IMR-90 (cell line): ENCODE data around the gene CD9. TPM values are rescaled to one million over a fixed set of nuclear protein-coding genes. Genes with fewer than 3 reads are reported as not detected.

Experiments used
- ATAC-seq: fragments of 200-7000 bp; cut with Tn5 transposase; 2 replicates; pipeline ENCODE4 v1.9.1; 2020; ENCODE audit warnings: low read depth, mild to moderate bottlenecking, moderate library complexity
- BruUV-seq: library from RNA; stranded (reverse); fragments of 400-500 nt; replicated peaks from 2 replicates; lab custom pipeline; 2021; lab: Mats Ljungman, UMichigan
- CTCF ChIA-PET: fragments of 300-600 bp; formaldehyde crosslinking; extraction: SDS; loops from one replicate; lab custom pipeline; 2021; ENCODE audit warnings: antibody characterized with exemption; lab: Yijun Ruan, JAX
- POLR2A ChIA-PET: fragments of 300-600 bp; sonication (Branson Sonifier 250); formaldehyde crosslinking; loops from one replicate; lab custom pipeline; 2022; ENCODE audit warnings: antibody characterized with exemption; ENCODE audit not compliant: unreplicated experiment; lab: Charles Lee
- DNase-seq: peaks from one replicate; pipeline ENCODE4 v3.0.0; 2013
- H2AFZ ChIP-seq: replicated peaks from 2 replicates; pipeline ENCODE3; 2013; ENCODE audit warnings: low read length, mild to moderate bottlenecking; ENCODE audit not compliant: poor library complexity
- H2AK5ac ChIP-seq: 2 replicates; pipeline ENCODE4 v1.6.1; 2013; ENCODE audit warnings: low read depth, low read length, inconsistent platforms
- H2AK9ac ChIP-seq: replicated peaks from 2 replicates; pipeline ENCODE3; 2013; ENCODE audit warnings: mild to moderate bottlenecking, low read depth, low read length, moderate library complexity; ENCODE audit not compliant: poor library complexity
- H2BK120ac ChIP-seq: 2 replicates; pipeline ENCODE4 v1.6.1; 2013; ENCODE audit warnings: low read depth, low read length, inconsistent platforms
- H2BK15ac ChIP-seq: 3 replicates; pipeline ENCODE4 v1.6.1; 2013; ENCODE audit warnings: low read depth, low read length, inconsistent platforms
- H2BK20ac ChIP-seq: 2 replicates; pipeline ENCODE4 v1.6.1; 2013; ENCODE audit warnings: low read depth, mild to moderate bottlenecking, inconsistent platforms, low read length, moderate library complexity
- H2BK5ac ChIP-seq: 2 replicates; pipeline ENCODE4 v1.6.1; 2013; ENCODE audit warnings: mild to moderate bottlenecking, low read depth, low read length, inconsistent platforms; ENCODE audit not compliant: poor library complexity, severe bottlenecking
- H3K14ac ChIP-seq: replicated peaks from 2 replicates; pipeline ENCODE4 v1.6.1; 2013; ENCODE audit warnings: low read depth, low read length, inconsistent platforms
- H3K18ac ChIP-seq: 2 replicates; pipeline ENCODE4 v1.6.1; 2013; ENCODE audit warnings: low read depth, low read length, control low read depth
- H3K23ac ChIP-seq: 2 replicates; pipeline ENCODE4 v1.6.1; 2013; ENCODE audit warnings: low read depth, low read length, inconsistent platforms
- H3K27ac ChIP-seq: 2 replicates; pipeline ENCODE4 v1.5.1; 2013; ENCODE audit warnings: mild to moderate bottlenecking, control low read depth, low read length; ENCODE audit not compliant: insufficient read depth
- H3K27me3 ChIP-seq: 2 replicates; pipeline ENCODE4 v1.6.1; 2013; ENCODE audit warnings: low read length; ENCODE audit not compliant: control insufficient read depth, insufficient read depth
- H3K36me3 ChIP-seq: 2 replicates; pipeline ENCODE4 v1.6.1; 2013; ENCODE audit warnings: low read length, mixed read lengths; ENCODE audit not compliant: control insufficient read depth, insufficient read depth
- H3K4ac ChIP-seq: 2 replicates; pipeline ENCODE4 v1.6.1; 2013; ENCODE audit warnings: low read depth, low read length, inconsistent platforms
- H3K4me1 ChIP-seq: 2 replicates; pipeline ENCODE4 v1.6.1; 2013; ENCODE audit warnings: low read length, mixed read lengths; ENCODE audit not compliant: control insufficient read depth, insufficient read depth
- H3K4me2 ChIP-seq: 2 replicates; pipeline ENCODE4 v1.6.1; 2013; ENCODE audit warnings: low read depth, mild to moderate bottlenecking, control low read depth, low read length, moderate library complexity
- H3K4me3 ChIP-seq: 2 replicates; pipeline ENCODE4 v1.5.1; 2013; ENCODE audit warnings: low read depth, mild to moderate bottlenecking, control low read depth, low read length, moderate library complexity; ENCODE audit not compliant: insufficient read depth
- H3K56ac ChIP-seq: 2 replicates; pipeline ENCODE4 v1.6.1; 2013; ENCODE audit warnings: low read length, inconsistent platforms; ENCODE audit not compliant: insufficient read depth; ENCODE audit errors: extremely low read depth
- H3K79me1 ChIP-seq, 2 experiments: 2 replicates each; pipeline ENCODE4 v1.6.1; 2013; ENCODE audit warnings: low read length in 2 of 2, inconsistent platforms in 1 of 2, low read depth in 1 of 2
- H3K9ac ChIP-seq: 2 replicates; pipeline ENCODE4 v1.6.1; 2013; ENCODE audit warnings: low read depth, low read length, control low read depth
- H3K9me1 ChIP-seq: 2 replicates; pipeline ENCODE4 v1.6.1; 2013; ENCODE audit warnings: low read length, inconsistent platforms; ENCODE audit not compliant: insufficient read depth
- H3K9me3 ChIP-seq: 2 replicates; pipeline ENCODE4 v1.6.1; 2013; ENCODE audit warnings: low read length; ENCODE audit not compliant: control insufficient read depth, insufficient read depth
- H4K20me1 ChIP-seq: 2 replicates; pipeline ENCODE4 v1.6.1; 2013; ENCODE audit warnings: low read length, inconsistent platforms; ENCODE audit not compliant: insufficient read depth
- H4K5ac ChIP-seq: 2 replicates; pipeline ENCODE4 v1.6.1; 2013; ENCODE audit warnings: mild to moderate bottlenecking, low read depth, low read length, control low read depth
- H4K8ac ChIP-seq, 2 experiments: 2 replicates each; pipeline ENCODE4 v1.6.1; 2013; ENCODE audit warnings: low read depth in 2 of 2, low read length in 2 of 2, control low read depth in 1 of 2, inconsistent platforms in 1 of 2
- H4K91ac ChIP-seq: 2 replicates; pipeline ENCODE4 v1.6.1; 2013; ENCODE audit warnings: low read depth, low read length, inconsistent platforms; ENCODE audit not compliant: insufficient read depth
- CEBPB ChIP-seq: IDR thresholded peaks from 2 replicates; pipeline ENCODE4 v1.6.1; 2012; ENCODE audit warnings: low read depth, low read length, improper control_type of control experiment
- CHD1 ChIP-seq: IDR thresholded peaks from 2 replicates; pipeline ENCODE4 v1.6.1; 2012; ENCODE audit warnings: low read depth, low read length, improper control_type of control experiment
- CTCF ChIP-seq: conservative IDR thresholded peaks from 2 replicates; pipeline ENCODE4 v1.5.1; 2012; ENCODE audit warnings: mild to moderate bottlenecking, low read depth, low read length, improper control_type of control experiment
- ELK1 ChIP-seq: fragments of 150-350 bp; IDR thresholded peaks from 2 replicates; pipeline ENCODE4 v1.6.1; 2016; ENCODE audit warnings: low read depth, mild to moderate bottlenecking, low read length, moderate library complexity, borderline replicate concordance
- MAFK ChIP-seq: IDR thresholded peaks from 2 replicates; pipeline ENCODE4 v1.6.1; 2012; ENCODE audit warnings: low read depth, low read length, improper control_type of control experiment
- MXI1 ChIP-seq: IDR thresholded peaks from 2 replicates; pipeline ENCODE4 v1.6.1; 2012; ENCODE audit warnings: low read depth, mild to moderate bottlenecking, low read length, moderate library complexity, borderline replicate concordance
- NFE2L2 ChIP-seq: fragments of 150-350 bp; IDR thresholded peaks from 2 replicates; pipeline ENCODE4 v1.6.1; 2016; ENCODE audit warnings: low read depth, mild to moderate bottlenecking, low read length
- POLR2A ChIP-seq: IDR thresholded peaks from 2 replicates; pipeline ENCODE4 v1.6.1; 2012; ENCODE audit warnings: mild to moderate bottlenecking, low read depth, low read length
- RAD21 ChIP-seq: IDR thresholded peaks from 2 replicates; pipeline ENCODE4 v1.6.1; 2012; ENCODE audit warnings: low read length, improper control_type of control experiment
- RFX5 ChIP-seq: IDR thresholded peaks from 2 replicates; pipeline ENCODE4 v1.8.0; 2012; ENCODE audit warnings: low read depth, mild to moderate bottlenecking, low read length, moderate library complexity
- USF2 ChIP-seq: fragments of 150-350 bp; IDR thresholded peaks from 2 replicates; pipeline ENCODE4 v1.6.1; 2017; ENCODE audit warnings: mild to moderate bottlenecking, antibody characterized with exemption, low read length, low read depth
- WGBS, 2 experiments: methylation state at CpG; one replicate each; pipeline versions ENCODE4 v1.1.5 to v1.1.7; 2013; ENCODE audit warnings: missing lambda C conversion rate in 2 of 2; ENCODE audit not compliant: insufficient read length in 1 of 2; ENCODE audit errors: extremely low coverage in 2 of 2; 5-methylcytosine and 5-hydroxymethylcytosine counted together
- dilution Hi-C: fragments of 300-500 bp; cut with HindIII; formaldehyde crosslinking; loops from one replicate; pipeline ENCODE4 v1.14.3; 2018; ENCODE audit warnings: low sequenced_read_pairs; ENCODE audit not compliant: unreplicated experiment
- in situ Hi-C: fragments of 300-500 bp; cut with MboI; formaldehyde crosslinking; loops from 3 replicates; pipeline ENCODE4 v1.14.3; 2019; ENCODE audit warnings: low sequenced_read_pairs, inconsistent platforms, mixed read lengths
- intact Hi-C: fragments of 100-400 bp; cut with micrococcal nuclease; formaldehyde crosslinking; loops from 2 replicates; pipeline ENCODE4 v1.10.0; 2022
- polyA plus RNA-seq, 3 experiments: library from polyadenylated mRNA; depleted of rRNA; stranded (reverse); fragments of >200 nt; gene quantifications; 2 replicates each; pipeline ENCODE4 v1.2.3, GENCODE V29; 2012; ENCODE audit warnings: low replicate concordance in 1 of 3
- total RNA-seq: library from RNA; depleted of rRNA; stranded (reverse); fragments of >200 nt; gene quantifications from 2 replicates; pipeline ENCODE4 v1.2.3, GENCODE V29; 2012

CD9 gene
- total and polyA plus RNA-seq, 2 of the 4 experiments (the other 2 are of a cell fraction) = 48.8 to 70.9 TPM

GRCh38 chr12:6213969-6214368 is 13.8 kb downstream of the CD9 start:
- peaks cover 27% of the 10 kb centered on the region for H3K9me1 ChIP-seq
- no TSS peak for BruUV-seq
- peaks cover 9 to 70% of the 10 kb centered on the region in 2 experiments for H3K79me1 ChIP-seq
- DNase-seq = no peak
- H3K27me3 ChIP-seq = no peaks in the 10 kb centered on the region
- in situ Hi-C loops = no loop called here
- H3K36me3 ChIP-seq = no peaks in the 10 kb centered on the region
- intact Hi-C loops = no loop called here
- H3K4me2 ChIP-seq = no peak overlapping the region
- no peak for TF ChIP-seq MXI1
- TF ChIP-seq POLR2A = no peak
- no peak for TF ChIP-seq ELK1
- no peak for TF ChIP-seq CHD1
- no peak for TF ChIP-seq NFE2L2
- TF ChIP-seq USF2 = no peak
- TF ChIP-seq MAFK = no peak
- TF ChIP-seq RAD21 = no peak
- TF ChIP-seq CEBPB = no peak
- no peak for TF ChIP-seq RFX5
- TF ChIP-seq CTCF = no peak
- H3K14ac ChIP-seq = 0 out of 2 replicates have a peak overlapping the region, but pooled peaks have one; percentile 41
- peak overlapping the region; percentile 7; the same call in 1 of the 2 replicates for H2AK5ac ChIP-seq
- WGBS, 2 experiments = no CpG with 5 or more reads among the region's 6 CpGs
- H3K18ac ChIP-seq = no peak overlapping the region
- no peak overlapping the region for H4K8ac ChIP-seq
- no peak overlapping the region for H4K91ac ChIP-seq
- H3K27ac ChIP-seq = no peak overlapping the region
- no peak overlapping the region for H3K4me3 ChIP-seq
- no peak overlapping the region for H2BK5ac ChIP-seq
- no peak overlapping the region for H3K9ac ChIP-seq
- peaks cover 14% of the 10 kb centered on the region; the same call in 1 of the 2 replicates for H4K20me1 ChIP-seq
- no peak overlapping the region for H2BK120ac ChIP-seq
- ATAC-seq = no peak
- H2AK9ac ChIP-seq = no peak overlapping the region
- H3K56ac ChIP-seq = no peak overlapping the region
- ChIA-PET CTCF (interaction anchor here (1.2 kb wide), 1 partner anchor 12 kb away, joined by 4 read pairs; no protein-coding TSS in a partner anchor), POLR2A (no interaction called here)
- H2AFZ ChIP-seq = no peak overlapping the region
- peak overlapping the region; percentile 7; the same call in 1 of the 2 replicates for H3K4ac ChIP-seq
- H2BK20ac ChIP-seq = no peak overlapping the region
- no peak overlapping the region for H4K5ac ChIP-seq
- H3K4me1 ChIP-seq = peaks cover 24% of the 10 kb centered on the region
- no peak overlapping the region for H2BK15ac ChIP-seq
- dilution Hi-C loops = no loop called here
- no peaks in the 10 kb centered on the region for H3K9me3 ChIP-seq
- no peak overlapping the region for H3K23ac ChIP-seq
